Measurements from ENCODE around the gene SLC9C2.
"Not testable (repeated sequence)": the region's sequence is repeated elsewhere in the genome, so short reads cannot be mapped to it uniquely, and the experiment has no call there.

Gene SLC9C2

GRCh38 chr1:173572201-173572873 lies 30.5 kb downstream of the SLC9C2 start:
- no peaks in the 10 kb centered on the region for H3K9me2 ChIP-seq (replicated peaks; ENCODE audit: insufficient read depth, low read length)
- H3F3A ChIP-seq (ENCODE audit: insufficient read depth), result no peaks in the 10 kb centered on the region
- no peaks in the 10 kb centered on the region for H3K9me3 ChIP-seq (ENCODE audit: insufficient read depth, low read length)
- H3K4me2 ChIP-seq (ENCODE audit: low read depth, low read length, poor library complexity, severe bottlenecking), result no peak overlapping the region
- H4K20me1 ChIP-seq (ENCODE audit: low read depth, low read length), result no peaks in the 10 kb centered on the region
- no peak overlapping the region for H3K27ac ChIP-seq (ENCODE audit: low read depth, low read length)
- H3K4me3 ChIP-seq (ENCODE audit: insufficient read depth, low read length, poor library complexity, severe bottlenecking), result no peak overlapping the region
- no peak for TF ChIP-seq CTCF (IDR thresholded peaks at IDR 0.05; ENCODE audit: insufficient read depth, low read length, poor library complexity, severe bottlenecking)
- TF ChIP-seq EZH2phosphoT487 (conservative IDR thresholded peaks at IDR 0.05; ENCODE audit: low read length), result no peak
- no peak overlapping the region for H2AFZ ChIP-seq (ENCODE audit: low read depth, low read length, severe bottlenecking)
- no peaks in the 10 kb centered on the region for H3K36me3 ChIP-seq (ENCODE audit: low read length)
- no peaks in the 10 kb centered on the region for H3K79me2 ChIP-seq (ENCODE audit: insufficient read depth, low read length)
- H3K9ac ChIP-seq (ENCODE audit: low read length), result no peak overlapping the region
- no peaks in the 10 kb centered on the region for H3K27me3 ChIP-seq (ENCODE audit: low read length)

DNA sequence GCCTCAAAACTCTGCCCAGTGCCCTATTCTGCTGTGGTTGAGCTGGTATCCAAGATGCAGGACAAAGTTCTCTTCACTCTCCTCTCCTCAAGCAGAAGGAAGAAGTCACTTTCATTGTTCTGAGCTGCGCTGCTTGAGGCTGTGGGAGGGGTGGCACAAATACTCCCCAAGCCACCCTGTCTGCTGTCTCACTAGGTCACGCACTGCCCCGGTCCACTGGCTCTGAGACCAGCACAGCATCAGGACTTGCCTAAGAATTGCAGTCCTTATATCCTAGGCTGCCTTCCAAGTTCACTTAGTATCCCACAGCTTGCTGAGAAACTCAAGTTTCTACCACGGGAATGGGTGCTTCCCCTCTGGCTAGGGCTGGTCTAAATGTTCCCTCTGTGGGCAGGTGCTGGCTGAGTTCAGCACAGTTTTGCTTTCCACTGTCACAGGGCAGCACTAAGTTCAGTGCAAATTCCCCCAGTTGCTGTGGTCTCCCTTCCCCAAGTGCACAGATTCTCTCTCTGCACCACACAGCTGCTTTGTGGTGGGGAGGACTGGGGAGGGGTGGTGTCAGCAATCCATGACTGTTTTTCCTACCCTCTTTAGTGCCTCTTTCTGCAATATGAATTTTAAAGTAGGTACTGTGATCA lies 32.4 kb downstream of the SLC9C2 start:
- H4K20me1 ChIP-seq (ENCODE audit: low read depth, low read length), result no peaks in the 10 kb centered on the region
- no peaks in the 10 kb centered on the region for H3K9me2 ChIP-seq (replicated peaks; ENCODE audit: insufficient read depth, low read length)
- H3K9ac ChIP-seq (ENCODE audit: low read length), result no peak overlapping the region
- no peaks in the 10 kb centered on the region for H3K36me3 ChIP-seq (ENCODE audit: low read length)
- H3K9me3 ChIP-seq (ENCODE audit: insufficient read depth, low read length), result no peaks in the 10 kb centered on the region; the same call in 1 of the 2 replicates
- TF ChIP-seq CTCF (IDR thresholded peaks at IDR 0.05; ENCODE audit: insufficient read depth, low read length, poor library complexity, severe bottlenecking), result no peak
- no peak for TF ChIP-seq EZH2phosphoT487 (conservative IDR thresholded peaks at IDR 0.05; ENCODE audit: low read length)
- H3K4me2 ChIP-seq (ENCODE audit: low read depth, low read length, poor library complexity, severe bottlenecking), result no peak overlapping the region
- H3K79me2 ChIP-seq (ENCODE audit: insufficient read depth, low read length), result no peaks in the 10 kb centered on the region
- H3K4me3 ChIP-seq (ENCODE audit: insufficient read depth, low read length, poor library complexity, severe bottlenecking), result no peak overlapping the region
- H3K27me3 ChIP-seq (ENCODE audit: low read length), result no peaks in the 10 kb centered on the region
- no peak overlapping the region for H3K27ac ChIP-seq (ENCODE audit: low read depth, low read length)
- H3F3A ChIP-seq (ENCODE audit: insufficient read depth), result no peaks in the 10 kb centered on the region
- no peak overlapping the region for H2AFZ ChIP-seq (ENCODE audit: low read depth, low read length, severe bottlenecking)

DNA sequence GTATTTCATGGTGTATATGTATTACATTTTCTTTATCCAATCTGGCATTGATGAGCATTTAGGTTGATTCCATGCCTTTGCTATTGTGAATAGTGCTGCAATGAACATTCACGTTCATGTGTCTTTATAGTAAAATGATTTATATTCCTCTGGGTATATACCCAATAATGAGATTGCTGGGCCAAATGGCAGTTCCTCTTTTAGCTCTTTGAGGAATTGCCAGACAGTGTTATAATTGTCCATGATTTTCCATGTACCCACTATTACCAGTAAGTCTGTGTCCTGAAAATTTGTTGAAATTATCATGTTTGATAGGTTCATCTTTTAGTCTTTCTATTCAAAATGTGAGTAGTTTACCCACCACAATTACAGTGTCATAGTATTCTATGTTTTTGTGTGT lies 34.4 kb downstream of the SLC9C2 start:
- Histone ChIP-seq H3K79me2 (ENCODE audit: insufficient read depth, low read length) (no peaks in the 10 kb centered on the region), H3K27ac (ENCODE audit: low read depth, low read length) (no peak overlapping the region), H3K27me3 (ENCODE audit: low read length) (no peaks in the 10 kb centered on the region), H2AFZ (ENCODE audit: low read depth, low read length, severe bottlenecking) (no peak overlapping the region), H3K36me3 (ENCODE audit: low read length) (no peaks in the 10 kb centered on the region), H3K9me2 (replicated peaks; ENCODE audit: insufficient read depth, low read length) (no peaks in the 10 kb centered on the region), H3F3A (ENCODE audit: insufficient read depth) (no peaks in the 10 kb centered on the region), H3K4me3 (ENCODE audit: insufficient read depth, low read length, poor library complexity, severe bottlenecking) (no peak overlapping the region), H4K20me1 (ENCODE audit: low read depth, low read length) (no peaks in the 10 kb centered on the region), H3K4me2 (ENCODE audit: low read depth, low read length, poor library complexity, severe bottlenecking) (no peak overlapping the region), H3K9ac (ENCODE audit: low read length) (no peak overlapping the region), H3K9me3 (ENCODE audit: insufficient read depth, low read length) (no peaks in the 10 kb centered on the region; the same call in 1 of the 2 replicates)
- TF ChIP-seq EZH2phosphoT487 (conservative IDR thresholded peaks at IDR 0.05; ENCODE audit: low read length) (no peak), CTCF (IDR thresholded peaks at IDR 0.05; ENCODE audit: insufficient read depth, low read length, poor library complexity, severe bottlenecking) (no peak)

GRCh38 chr1:173563846-173564245 lies 39.0 kb downstream of the SLC9C2 start:
- not testable (repeated sequence) for H4K20me1 ChIP-seq (ENCODE audit: low read depth, low read length); H3K27ac ChIP-seq (ENCODE audit: low read depth, low read length); H3K9ac ChIP-seq (ENCODE audit: low read length); H3F3A ChIP-seq (ENCODE audit: insufficient read depth); H3K27me3 ChIP-seq (ENCODE audit: low read length); H3K9me3 ChIP-seq (ENCODE audit: insufficient read depth, low read length); H2AFZ ChIP-seq (ENCODE audit: low read depth, low read length, severe bottlenecking); H3K4me2 ChIP-seq (ENCODE audit: low read depth, low read length, poor library complexity, severe bottlenecking); H3K36me3 ChIP-seq (ENCODE audit: low read length); H3K4me3 ChIP-seq (ENCODE audit: insufficient read depth, low read length, poor library complexity, severe bottlenecking); H3K79me2 ChIP-seq (ENCODE audit: insufficient read depth, low read length); H3K9me2 ChIP-seq (replicated peaks; ENCODE audit: insufficient read depth, low read length)
